Stimulated activated CD4-positive, alpha-beta T cell treated with anti-CD3 and anti-CD28 coated beads, Interleukin-1b, Interleukin-23, amount 100 ng/mL, for 4 hours (primary cell): ENCODE measurements around the gene TMEM235.
"Not testable (repeated sequence)": the region's sequence is repeated elsewhere in the genome, so short reads cannot be mapped to it uniquely, and the experiment has no call there.

Source experiments
- DNase-seq, 2 donors: peaks; one replicate each; pipeline ENCODE4 v3.0.0-alpha.2; 2020; ENCODE audit warnings: low read depth in 2 of 2

Gene TMEM235

DNA sequence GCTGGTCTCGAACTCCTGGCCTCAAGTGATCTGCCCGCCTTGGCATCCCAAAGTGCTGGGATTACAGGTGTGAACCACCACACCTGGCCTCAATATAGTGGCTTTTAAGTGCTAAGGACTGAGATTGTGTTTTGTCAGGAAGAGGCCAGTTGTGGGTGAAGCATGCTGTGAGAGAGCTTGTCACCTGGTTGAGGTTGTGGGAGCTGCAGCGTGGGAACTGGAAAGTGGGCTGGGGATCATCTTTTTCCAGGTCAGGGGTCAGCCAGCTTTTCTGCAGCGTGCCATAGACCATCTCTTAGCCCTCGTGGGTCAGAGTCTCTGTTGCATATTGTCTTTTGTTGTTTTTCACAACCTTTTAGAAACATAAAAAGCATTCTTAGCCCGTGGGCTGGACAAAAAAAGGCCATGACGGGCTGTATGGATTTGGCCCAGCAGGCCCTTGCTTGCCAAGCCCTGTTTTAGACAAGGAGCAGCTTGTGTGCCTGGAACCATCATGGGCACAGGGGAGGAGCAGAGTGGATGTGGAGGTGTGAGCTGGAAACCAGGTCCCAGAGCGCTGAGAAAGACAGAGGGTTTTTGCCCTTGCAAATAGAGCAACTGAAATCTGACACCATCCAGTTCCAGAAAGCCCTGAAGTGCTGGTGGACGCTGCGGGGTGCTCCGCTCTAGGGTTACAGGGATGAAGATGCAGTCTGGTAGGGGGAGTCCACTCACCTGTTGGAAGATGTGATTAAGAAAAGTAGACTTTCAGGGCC lies 11.9 kb upstream of the TMEM235 start:
- no peak for DNase-seq

DNA sequence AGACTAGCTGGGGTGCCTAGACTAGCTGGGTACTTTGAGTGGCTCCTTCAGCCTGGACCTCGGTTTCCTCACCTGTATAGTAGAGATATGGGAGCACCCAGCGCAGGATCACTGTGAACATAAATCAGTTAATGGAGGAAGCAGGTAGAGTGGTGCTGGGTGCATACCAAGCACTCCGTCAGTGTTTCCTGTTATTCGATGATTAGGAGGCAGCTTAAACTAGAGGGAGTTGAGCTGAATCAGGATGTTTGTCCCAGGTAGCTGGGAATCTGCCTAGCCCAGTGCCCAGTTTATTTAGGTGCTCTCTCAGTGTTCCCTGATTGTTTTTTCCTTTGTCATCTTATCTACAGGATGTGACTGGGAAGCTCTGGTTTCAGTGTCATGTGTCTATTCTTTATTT lies 8.4 kb upstream of the TMEM235 start:
- DNase-seq: no peak

DNA sequence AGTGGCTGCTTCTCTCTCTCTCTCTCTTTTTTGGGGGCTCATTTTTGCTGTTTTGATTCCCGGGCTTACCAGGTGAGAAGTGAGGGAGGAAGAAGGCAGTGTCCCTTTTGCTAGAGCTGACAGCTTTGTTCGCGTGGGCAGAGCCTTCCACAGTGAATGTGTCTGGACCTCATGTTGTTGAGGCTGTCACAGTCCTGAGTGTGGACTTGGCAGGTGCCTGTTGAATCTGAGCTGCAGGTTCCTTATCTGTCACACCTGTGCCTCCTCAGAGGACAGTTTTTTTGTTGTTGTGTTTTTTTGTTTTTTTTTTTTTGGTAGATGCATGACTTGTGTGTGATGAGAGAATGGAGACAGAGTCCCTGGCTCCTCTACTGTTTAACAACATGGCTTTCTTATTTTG lies 7.7 kb upstream of the TMEM235 start:
- no peak for DNase-seq

- DNase-seq: no peak
Measured at GRCh38 chr17:78224231-78225087, 7.0 kb upstream of the TMEM235 start.

DNA sequence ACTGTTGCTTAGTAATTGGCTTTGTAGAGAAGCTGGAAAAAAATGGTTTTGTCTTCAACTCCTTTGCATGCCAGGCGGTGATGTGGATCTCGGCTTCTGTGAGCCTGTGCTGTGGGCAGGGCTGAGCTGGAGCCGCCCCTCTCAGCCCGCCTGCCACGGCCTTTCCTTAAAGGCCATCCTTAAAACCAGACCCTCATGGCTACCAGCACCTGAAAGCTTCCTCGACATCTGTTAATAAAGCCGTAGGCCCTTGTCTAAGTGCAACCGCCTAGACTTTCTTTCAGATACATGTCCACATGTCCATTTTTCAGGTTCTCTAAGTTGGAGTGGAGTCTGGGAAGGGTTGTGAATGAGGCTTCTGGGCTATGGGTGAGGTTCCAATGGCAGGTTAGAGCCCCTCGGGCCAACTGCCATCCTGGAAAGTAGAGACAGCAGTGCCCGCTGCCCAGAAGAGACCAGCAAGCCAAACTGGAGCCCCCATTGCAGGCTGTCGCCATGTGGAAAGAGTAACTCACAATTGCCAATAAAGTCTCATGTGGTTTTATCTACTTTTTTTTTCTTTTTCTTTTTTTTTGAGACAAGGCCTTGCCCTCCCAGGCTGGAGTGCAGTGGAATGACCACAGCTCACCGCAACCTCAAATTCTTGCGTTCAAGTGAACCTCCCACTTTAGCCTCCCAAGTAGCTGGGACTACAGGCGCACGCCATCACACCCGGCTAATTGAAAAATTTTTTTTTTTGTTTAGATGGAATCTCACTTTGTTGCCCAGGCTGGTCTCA lies 6.2 kb upstream of the TMEM235 start:
- no peak for DNase-seq

DNA sequence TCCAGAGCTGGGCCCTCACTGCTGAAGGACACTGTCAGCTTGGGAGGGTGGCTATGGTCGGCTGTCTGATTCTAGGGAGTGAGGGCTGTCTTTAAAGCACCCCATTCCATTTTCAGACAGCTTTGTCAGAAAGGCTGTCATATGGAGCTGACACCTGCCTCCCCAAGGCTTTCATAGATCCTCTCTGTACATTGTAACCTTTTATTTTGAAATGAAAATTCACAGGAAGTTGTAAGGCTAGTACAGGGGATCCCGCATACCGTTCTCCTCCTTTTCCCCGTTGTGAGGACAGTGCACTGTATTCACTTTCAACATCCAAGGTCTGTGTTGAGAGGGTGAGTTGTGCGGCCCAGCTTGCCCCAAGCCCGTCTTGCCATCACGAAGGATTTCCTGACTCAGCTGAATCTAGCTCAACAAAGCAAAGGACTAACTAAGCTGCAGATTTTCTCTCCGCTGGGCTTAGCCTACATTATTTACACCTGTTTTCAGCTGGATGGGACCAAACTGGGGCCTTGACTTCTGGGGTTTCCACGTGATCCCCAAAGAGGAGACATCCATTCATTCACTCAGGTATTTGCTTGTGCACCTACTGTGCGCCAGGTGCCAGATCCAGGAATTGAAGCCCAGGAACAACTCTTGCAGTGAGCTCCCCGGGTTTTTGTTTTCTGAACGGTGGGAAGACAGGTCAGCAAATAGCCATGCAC lies 5.2 kb upstream of the TMEM235 start:
- DNase-seq: no peak

DNA sequence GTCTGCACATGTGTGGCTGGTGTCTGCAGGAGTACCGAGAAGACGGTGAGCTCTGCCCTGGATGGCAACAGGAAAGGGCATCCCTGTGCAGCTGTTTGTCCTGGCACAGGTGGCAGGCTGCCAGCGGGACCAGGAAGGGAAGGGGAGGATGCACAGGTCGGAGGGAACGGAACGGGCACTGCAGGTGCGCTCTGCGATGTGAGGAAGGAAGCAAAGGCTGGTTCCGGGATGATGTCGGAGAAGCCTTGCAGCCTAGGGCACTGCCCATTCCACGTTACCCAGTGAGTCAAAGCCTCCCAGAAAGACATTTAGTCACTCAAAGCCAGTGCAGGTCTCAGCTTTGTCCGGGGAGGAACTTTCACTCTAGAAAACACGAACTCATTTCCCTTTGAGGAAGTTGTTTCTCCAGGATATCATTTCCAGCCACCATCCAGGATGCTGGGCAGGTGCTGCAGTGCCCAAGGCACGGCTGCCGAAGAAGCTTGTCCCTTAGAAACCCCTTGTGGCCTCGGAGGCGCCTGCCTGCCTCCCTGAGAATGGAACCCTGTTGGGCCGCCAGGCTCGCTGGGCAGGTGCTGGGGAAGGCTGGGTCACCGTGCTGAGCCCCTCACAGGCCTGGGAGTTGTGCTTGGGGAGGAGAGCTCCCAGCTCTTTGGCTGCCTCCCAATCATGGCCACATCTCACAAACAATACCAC lies 4.5 kb upstream of the TMEM235 start:
- DNase-seq: no peak

GRCh38 chr17:78227455-78227916 lies 3.9 kb upstream of the TMEM235 start:
- DNase-seq: no peak

- no peak for DNase-seq
Measured at GRCh38 chr17:78228176-78228575, 3.3 kb upstream of the TMEM235 start.

DNA sequence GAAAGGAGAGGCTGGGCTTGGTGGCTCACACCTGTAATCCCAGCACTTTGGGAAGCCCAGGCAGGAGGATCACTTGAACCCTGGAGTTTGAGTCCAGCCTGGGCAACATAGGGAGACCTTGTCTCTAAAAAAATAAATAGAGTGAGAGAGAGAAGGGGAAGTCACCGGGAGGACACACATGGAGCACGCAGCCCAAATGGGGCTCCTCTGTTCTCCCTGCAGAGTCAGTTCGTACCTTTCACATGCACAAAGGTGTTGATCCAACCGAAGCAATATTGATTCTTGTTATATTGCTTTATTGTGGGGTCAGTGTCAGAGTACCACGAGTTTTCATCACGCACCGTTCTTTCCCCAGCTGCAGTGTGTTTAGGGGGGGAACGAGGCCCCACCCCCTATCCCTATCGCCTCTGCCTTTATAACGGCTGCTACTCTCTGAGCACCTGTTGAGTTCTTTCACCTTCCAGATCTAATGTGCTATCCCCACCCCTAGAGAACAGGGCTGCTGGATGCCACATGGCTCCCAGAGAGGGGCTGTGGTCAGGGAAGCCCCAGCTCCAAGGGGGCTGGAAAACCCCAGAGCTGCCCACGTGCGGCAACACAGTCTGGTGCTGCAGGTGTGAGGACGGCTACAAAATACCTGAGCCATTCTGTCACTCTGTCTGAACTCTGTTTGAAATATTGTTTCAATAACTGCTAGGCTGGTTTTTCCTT lies 1.0 kb upstream of the TMEM235 start:
- no peak for DNase-seq

- no peak for DNase-seq
Measured at GRCh38 chr17:78231991-78232858, 794 bp downstream of the TMEM235 start.

DNA sequence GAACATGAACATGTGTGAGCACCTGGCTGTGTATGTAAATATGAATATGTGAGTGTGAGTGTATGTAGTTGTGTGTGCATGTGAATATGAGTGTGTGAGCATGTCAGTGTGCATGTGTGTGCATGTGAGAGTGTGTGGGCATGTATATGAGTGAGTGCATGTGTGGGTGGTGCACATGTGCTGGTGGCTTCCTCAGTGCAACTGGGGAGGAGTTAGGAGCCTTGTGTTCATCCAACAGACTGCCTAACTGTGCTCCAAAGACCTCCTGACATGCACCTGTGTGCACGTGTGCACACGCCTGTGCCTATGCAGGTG lies 1.4 kb downstream of the TMEM235 start:
- DNase-seq: no peak

DNA sequence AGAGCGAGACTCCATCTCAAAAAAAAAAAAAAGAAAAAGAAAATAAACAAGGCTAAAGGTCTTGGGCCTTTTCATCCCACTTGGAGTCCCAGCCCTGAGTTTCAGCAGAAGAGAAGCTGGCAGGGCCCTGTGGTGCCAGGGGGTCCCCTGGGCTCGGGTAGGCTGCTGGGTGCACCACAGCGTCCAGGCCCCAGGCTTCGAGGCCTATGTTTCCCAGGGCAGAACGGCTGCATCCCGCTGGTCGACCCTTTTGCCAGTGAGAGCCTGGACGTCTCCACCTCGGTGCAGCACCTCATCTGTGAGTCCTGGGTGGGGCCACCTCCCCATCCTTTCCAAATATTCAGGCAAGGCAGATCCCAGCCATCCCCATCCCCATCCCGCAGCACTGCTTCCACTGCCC lies 2.2 kb downstream of the TMEM235 start:
- DNase-seq: no peak

- DNase-seq: no peak
Measured at GRCh38 chr17:78234261-78234865, 2.9 kb downstream of the TMEM235 start.

DNA sequence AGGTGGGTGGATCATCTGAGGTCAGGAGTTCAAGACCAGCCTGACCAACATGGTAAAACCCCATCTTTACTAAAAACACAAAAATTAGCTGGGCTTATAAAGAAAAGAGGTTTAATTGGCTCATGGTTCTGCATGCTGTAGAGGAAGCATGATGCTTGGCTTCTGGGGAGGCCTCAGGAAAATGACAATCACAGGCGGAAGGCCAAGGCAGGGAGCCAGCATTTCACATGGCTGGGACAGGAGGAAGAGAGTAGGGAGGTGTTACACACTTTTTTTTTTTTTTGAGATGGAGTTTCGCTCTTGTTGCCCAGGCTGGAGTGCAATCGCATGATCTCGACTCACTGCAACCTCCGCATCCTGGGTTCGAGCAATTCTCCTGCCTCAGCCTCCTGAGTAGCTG lies 3.6 kb downstream of the TMEM235 start:
- DNase-seq: not testable (repeated sequence)

GRCh38 chr17:78235885-78236284 lies 4.5 kb downstream of the TMEM235 start:
- DNase-seq: no peak

GRCh38 chr17:78236362-78237127 lies 5.1 kb downstream of the TMEM235 start:
- no peak for DNase-seq

DNA sequence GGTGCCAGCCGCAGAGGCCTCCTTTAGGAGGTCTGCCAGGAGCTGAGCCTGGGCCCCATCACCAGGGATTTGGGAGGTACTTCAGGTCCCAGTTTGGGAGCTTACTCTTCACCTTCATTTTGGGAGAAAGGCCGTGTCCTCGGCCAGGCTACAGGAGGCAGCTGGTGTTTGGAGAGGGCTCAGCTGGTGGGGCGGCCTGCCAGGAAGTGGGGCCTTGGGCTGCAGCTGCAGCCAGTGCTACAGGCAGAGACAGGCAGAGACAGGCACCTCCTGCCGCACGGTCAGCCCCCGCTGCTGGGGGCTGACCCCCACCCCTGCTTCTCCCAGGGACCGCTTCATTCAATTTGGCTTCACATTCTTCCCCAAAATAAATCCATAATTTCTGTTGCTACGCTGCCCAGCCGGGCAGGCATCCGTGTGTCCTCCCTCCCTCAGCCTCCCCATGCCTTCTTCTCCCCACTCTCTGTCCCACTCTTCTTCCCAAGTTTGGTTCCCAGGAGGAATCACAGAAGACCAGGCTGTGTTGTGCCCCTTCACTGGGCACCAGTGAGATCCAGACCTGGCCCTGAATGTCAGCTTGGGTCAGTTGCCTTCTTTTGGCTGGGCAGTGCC lies 6.1 kb downstream of the TMEM235 start:
- no peak for DNase-seq
